GM19351 (cell line): ENCODE results near the gene TMEM151A.
"Not testable (repeated sequence)": the region's sequence is repeated elsewhere in the genome, so short reads cannot be mapped to it uniquely, and the experiment has no call there.

Source experiments
- ATAC-seq: cut with Tn5 transposase; IDR thresholded peaks from one replicate; pipeline ENCODE4 v1.9.1; 2021; ENCODE audit warnings: mild to moderate bottlenecking, moderate library complexity; ENCODE audit not compliant: unreplicated experiment

Gene TMEM151A

GRCh38 chr11:66320289-66320688 lies 28.6 kb downstream of the TMEM151A start:
- not testable (repeated sequence) for ATAC-seq

GRCh38 chr11:66320748-66321147 lies 29.1 kb downstream of the TMEM151A start:
- ATAC-seq = not testable (repeated sequence)

- ATAC-seq = no peak
Measured at GRCh38 chr11:66321606-66322005, 29.9 kb downstream of the TMEM151A start.

- ATAC-seq = no peak
Measured at GRCh38 chr11:66322732-66323427, 31.2 kb downstream of the TMEM151A start.

GRCh38 chr11:66323684-66324083 lies 32.0 kb downstream of the TMEM151A start:
- ATAC-seq = no peak

GRCh38 chr11:66324664-66325063 lies 33.0 kb downstream of the TMEM151A start:
- ATAC-seq = no peak

GRCh38 chr11:66325263-66325671 lies 33.6 kb downstream of the TMEM151A start:
- ATAC-seq = no peak

- no peak for ATAC-seq
Measured at GRCh38 chr11:66326261-66327111, 34.8 kb downstream of the TMEM151A start.

GRCh38 chr11:66327171-66328030 lies 35.7 kb downstream of the TMEM151A start:
- ATAC-seq = no peak

GRCh38 chr11:66328031-66328301 lies 36.3 kb downstream of the TMEM151A start:
- no peak for ATAC-seq

- ATAC-seq = no peak
Measured at GRCh38 chr11:66328302-66329144, 36.8 kb downstream of the TMEM151A start.

- no peak for ATAC-seq
Measured at GRCh38 chr11:66329165-66329673, 37.5 kb downstream of the TMEM151A start.

GRCh38 chr11:66330931-66331330 lies 39.2 kb downstream of the TMEM151A start:
- ATAC-seq = no peak

GRCh38 chr11:66331542-66332370 lies 40.1 kb downstream of the TMEM151A start:
- no peak for ATAC-seq

- ATAC-seq = no peak
Measured at GRCh38 chr11:66332371-66333219, 40.9 kb downstream of the TMEM151A start.

- no peak for ATAC-seq
Measured at GRCh38 chr11:66333220-66333877, 41.7 kb downstream of the TMEM151A start.

- no peak for ATAC-seq
Measured at GRCh38 chr11:66333896-66334604, 42.4 kb downstream of the TMEM151A start.
